Body of pancreas (tissue), 4 donors: ENCODE results near the gene HID1.
"Not testable (repeated sequence)": the region's sequence is repeated elsewhere in the genome, so short reads cannot be mapped to it uniquely, and the experiment has no call there.

Source experiments
- CTCF ChIP-seq, 7 experiments: fragments of 450-650 bp in 4 of 7; fragments of 200-600 bp in 3 of 7; sonication (generic) in 3 of 7; IDR thresholded peaks; one replicate each; pipeline ENCODE4 v1.5.1; 2016 to 2019; ENCODE audit warnings: antibody characterized with exemption in 7 of 7
- POLR2A ChIP-seq, 3 donors: fragments of 450-650 bp; IDR thresholded peaks; one replicate each; pipeline ENCODE4 v1.6.1; 2016; ENCODE audit warnings: antibody characterized with exemption in 3 of 3, mild to moderate bottlenecking in 2 of 3

GRCh38 chr17:74982663-74983313 is 10.2 kb upstream of the HID1 start:
- TF ChIP-seq CTCF, POLR2A (IDR thresholded peaks at IDR 0.05): not testable (repeated sequence)
